IMR-90 (cell line): ENCODE measurements around the gene SLC17A4. TPM values are rescaled to one million over a fixed set of nuclear protein-coding genes. Genes with fewer than 3 reads are reported as not detected.

ENCODE experiments used
- ATAC-seq: fragments of 200-7000 bp; cut with Tn5 transposase; 2 replicates; pipeline ENCODE4 v1.9.1; 2020; ENCODE audit warnings: low read depth, mild to moderate bottlenecking, moderate library complexity
- BruUV-seq: library from RNA; stranded (reverse); fragments of 400-500 nt; replicated peaks from 2 replicates; lab custom pipeline; 2021; lab: Mats Ljungman, UMichigan
- CTCF ChIA-PET: fragments of 300-600 bp; formaldehyde crosslinking; extraction: SDS; loops from one replicate; lab custom pipeline; 2021; ENCODE audit warnings: antibody characterized with exemption; lab: Yijun Ruan, JAX
- POLR2A ChIA-PET: fragments of 300-600 bp; sonication (Branson Sonifier 250); formaldehyde crosslinking; loops from one replicate; lab custom pipeline; 2022; ENCODE audit warnings: antibody characterized with exemption; ENCODE audit not compliant: unreplicated experiment; lab: Charles Lee
- DNase-seq: peaks from one replicate; pipeline ENCODE4 v3.0.0; 2013
- H2AFZ ChIP-seq: replicated peaks from 2 replicates; pipeline ENCODE3; 2013; ENCODE audit warnings: low read length, mild to moderate bottlenecking; ENCODE audit not compliant: poor library complexity
- H2AK5ac ChIP-seq: 2 replicates; pipeline ENCODE4 v1.6.1; 2013; ENCODE audit warnings: low read depth, low read length, inconsistent platforms
- H2AK9ac ChIP-seq: replicated peaks from 2 replicates; pipeline ENCODE3; 2013; ENCODE audit warnings: mild to moderate bottlenecking, low read depth, low read length, moderate library complexity; ENCODE audit not compliant: poor library complexity
- H2BK120ac ChIP-seq: 2 replicates; pipeline ENCODE4 v1.6.1; 2013; ENCODE audit warnings: low read depth, low read length, inconsistent platforms
- H2BK15ac ChIP-seq: 3 replicates; pipeline ENCODE4 v1.6.1; 2013; ENCODE audit warnings: low read depth, low read length, inconsistent platforms
- H2BK20ac ChIP-seq: 2 replicates; pipeline ENCODE4 v1.6.1; 2013; ENCODE audit warnings: low read depth, mild to moderate bottlenecking, inconsistent platforms, low read length, moderate library complexity
- H2BK5ac ChIP-seq: 2 replicates; pipeline ENCODE4 v1.6.1; 2013; ENCODE audit warnings: mild to moderate bottlenecking, low read depth, low read length, inconsistent platforms; ENCODE audit not compliant: poor library complexity, severe bottlenecking
- H3K14ac ChIP-seq: replicated peaks from 2 replicates; pipeline ENCODE4 v1.6.1; 2013; ENCODE audit warnings: low read depth, low read length, inconsistent platforms
- H3K18ac ChIP-seq: 2 replicates; pipeline ENCODE4 v1.6.1; 2013; ENCODE audit warnings: low read depth, low read length, control low read depth
- H3K23ac ChIP-seq: 2 replicates; pipeline ENCODE4 v1.6.1; 2013; ENCODE audit warnings: low read depth, low read length, inconsistent platforms
- H3K27ac ChIP-seq: 2 replicates; pipeline ENCODE4 v1.5.1; 2013; ENCODE audit warnings: mild to moderate bottlenecking, control low read depth, low read length; ENCODE audit not compliant: insufficient read depth
- H3K27me3 ChIP-seq: 2 replicates; pipeline ENCODE4 v1.6.1; 2013; ENCODE audit warnings: low read length; ENCODE audit not compliant: control insufficient read depth, insufficient read depth
- H3K36me3 ChIP-seq: 2 replicates; pipeline ENCODE4 v1.6.1; 2013; ENCODE audit warnings: low read length, mixed read lengths; ENCODE audit not compliant: control insufficient read depth, insufficient read depth
- H3K4ac ChIP-seq: 2 replicates; pipeline ENCODE4 v1.6.1; 2013; ENCODE audit warnings: low read depth, low read length, inconsistent platforms
- H3K4me1 ChIP-seq: 2 replicates; pipeline ENCODE4 v1.6.1; 2013; ENCODE audit warnings: low read length, mixed read lengths; ENCODE audit not compliant: control insufficient read depth, insufficient read depth
- H3K4me2 ChIP-seq: 2 replicates; pipeline ENCODE4 v1.6.1; 2013; ENCODE audit warnings: low read depth, mild to moderate bottlenecking, control low read depth, low read length, moderate library complexity
- H3K4me3 ChIP-seq: 2 replicates; pipeline ENCODE4 v1.5.1; 2013; ENCODE audit warnings: low read depth, mild to moderate bottlenecking, control low read depth, low read length, moderate library complexity; ENCODE audit not compliant: insufficient read depth
- H3K56ac ChIP-seq: 2 replicates; pipeline ENCODE4 v1.6.1; 2013; ENCODE audit warnings: low read length, inconsistent platforms; ENCODE audit not compliant: insufficient read depth; ENCODE audit errors: extremely low read depth
- H3K79me1 ChIP-seq, 2 experiments: 2 replicates each; pipeline ENCODE4 v1.6.1; 2013; ENCODE audit warnings: low read length in 2 of 2, inconsistent platforms in 1 of 2, low read depth in 1 of 2
- H3K9ac ChIP-seq: 2 replicates; pipeline ENCODE4 v1.6.1; 2013; ENCODE audit warnings: low read depth, low read length, control low read depth
- H3K9me1 ChIP-seq: 2 replicates; pipeline ENCODE4 v1.6.1; 2013; ENCODE audit warnings: low read length, inconsistent platforms; ENCODE audit not compliant: insufficient read depth
- H3K9me3 ChIP-seq: 2 replicates; pipeline ENCODE4 v1.6.1; 2013; ENCODE audit warnings: low read length; ENCODE audit not compliant: control insufficient read depth, insufficient read depth
- H4K20me1 ChIP-seq: 2 replicates; pipeline ENCODE4 v1.6.1; 2013; ENCODE audit warnings: low read length, inconsistent platforms; ENCODE audit not compliant: insufficient read depth
- H4K5ac ChIP-seq: 2 replicates; pipeline ENCODE4 v1.6.1; 2013; ENCODE audit warnings: mild to moderate bottlenecking, low read depth, low read length, control low read depth
- H4K8ac ChIP-seq, 2 experiments: 2 replicates each; pipeline ENCODE4 v1.6.1; 2013; ENCODE audit warnings: low read depth in 2 of 2, low read length in 2 of 2, control low read depth in 1 of 2, inconsistent platforms in 1 of 2
- H4K91ac ChIP-seq: 2 replicates; pipeline ENCODE4 v1.6.1; 2013; ENCODE audit warnings: low read depth, low read length, inconsistent platforms; ENCODE audit not compliant: insufficient read depth
- BHLHE40 ChIP-seq: fragments of 150-350 bp; IDR thresholded peaks from 2 replicates; pipeline ENCODE4 v1.6.1; 2016; ENCODE audit warnings: mild to moderate bottlenecking, low read depth, low read length
- CHD1 ChIP-seq: IDR thresholded peaks from 2 replicates; pipeline ENCODE4 v1.6.1; 2012; ENCODE audit warnings: low read depth, low read length, improper control_type of control experiment
- CTCF ChIP-seq: conservative IDR thresholded peaks from 2 replicates; pipeline ENCODE4 v1.5.1; 2012; ENCODE audit warnings: mild to moderate bottlenecking, low read depth, low read length, improper control_type of control experiment
- ELK1 ChIP-seq: fragments of 150-350 bp; IDR thresholded peaks from 2 replicates; pipeline ENCODE4 v1.6.1; 2016; ENCODE audit warnings: low read depth, mild to moderate bottlenecking, low read length, moderate library complexity, borderline replicate concordance
- FOS ChIP-seq: fragments of 150-350 bp; IDR thresholded peaks from 2 replicates; pipeline ENCODE4 v1.6.1; 2016; ENCODE audit warnings: low read depth, low read length
- MAFK ChIP-seq: IDR thresholded peaks from 2 replicates; pipeline ENCODE4 v1.6.1; 2012; ENCODE audit warnings: low read depth, low read length, improper control_type of control experiment
- MAZ ChIP-seq: IDR thresholded peaks from 2 replicates; pipeline ENCODE4 v1.6.1; 2012; ENCODE audit warnings: low read depth, mild to moderate bottlenecking, low read length, improper control_type of control experiment, moderate library complexity, borderline replicate concordance
- MXI1 ChIP-seq: IDR thresholded peaks from 2 replicates; pipeline ENCODE4 v1.6.1; 2012; ENCODE audit warnings: low read depth, mild to moderate bottlenecking, low read length, moderate library complexity, borderline replicate concordance
- NFE2L2 ChIP-seq: fragments of 150-350 bp; IDR thresholded peaks from 2 replicates; pipeline ENCODE4 v1.6.1; 2016; ENCODE audit warnings: low read depth, mild to moderate bottlenecking, low read length
- RAD21 ChIP-seq: IDR thresholded peaks from 2 replicates; pipeline ENCODE4 v1.6.1; 2012; ENCODE audit warnings: low read length, improper control_type of control experiment
- RCOR1 ChIP-seq: IDR thresholded peaks from 2 replicates; pipeline ENCODE4 v1.6.1; 2012; ENCODE audit warnings: mild to moderate bottlenecking, low read length, improper control_type of control experiment; ENCODE audit not compliant: insufficient replicate concordance
- RFX5 ChIP-seq: IDR thresholded peaks from 2 replicates; pipeline ENCODE4 v1.8.0; 2012; ENCODE audit warnings: low read depth, mild to moderate bottlenecking, low read length, moderate library complexity
- SMC3 ChIP-seq: fragments of 150-350 bp; IDR thresholded peaks from 2 replicates; pipeline ENCODE4 v1.6.1; 2016; ENCODE audit warnings: low read depth, mild to moderate bottlenecking, antibody characterized with exemption, low read length, moderate library complexity
- USF2 ChIP-seq: fragments of 150-350 bp; IDR thresholded peaks from 2 replicates; pipeline ENCODE4 v1.6.1; 2017; ENCODE audit warnings: mild to moderate bottlenecking, antibody characterized with exemption, low read length, low read depth
- WGBS, 2 experiments: methylation state at CpG; one replicate each; pipeline versions ENCODE4 v1.1.5 to v1.1.7; 2013; ENCODE audit warnings: missing lambda C conversion rate in 2 of 2; ENCODE audit not compliant: insufficient read length in 1 of 2; ENCODE audit errors: extremely low coverage in 2 of 2; 5-methylcytosine and 5-hydroxymethylcytosine counted together
- dilution Hi-C: fragments of 300-500 bp; cut with HindIII; formaldehyde crosslinking; loops from one replicate; pipeline ENCODE4 v1.14.3; 2018; ENCODE audit warnings: low sequenced_read_pairs; ENCODE audit not compliant: unreplicated experiment
- in situ Hi-C: fragments of 300-500 bp; cut with MboI; formaldehyde crosslinking; loops from 3 replicates; pipeline ENCODE4 v1.14.3; 2019; ENCODE audit warnings: low sequenced_read_pairs, inconsistent platforms, mixed read lengths
- intact Hi-C: fragments of 100-400 bp; cut with micrococcal nuclease; formaldehyde crosslinking; loops from 2 replicates; pipeline ENCODE4 v1.10.0; 2022
- polyA plus RNA-seq, 3 experiments: library from polyadenylated mRNA; depleted of rRNA; stranded (reverse); fragments of >200 nt; gene quantifications; 2 replicates each; pipeline ENCODE4 v1.2.3, GENCODE V29; 2012; ENCODE audit warnings: low replicate concordance in 1 of 3
- total RNA-seq: library from RNA; depleted of rRNA; stranded (reverse); fragments of >200 nt; gene quantifications from 2 replicates; pipeline ENCODE4 v1.2.3, GENCODE V29; 2012

Gene SLC17A4
- total and polyA plus RNA-seq, 2 of the 4 experiments (the other 2 are of a cell fraction), result not detected

- Histone ChIP-seq H3K36me3 (no peaks in the 10 kb centered on the region), H3K9ac (no peak overlapping the region), H3K4me1 (no peaks in the 10 kb centered on the region), H2BK5ac (no peak overlapping the region), H3K18ac (no peak overlapping the region), H3K27ac (no peak overlapping the region), H4K91ac (no peak overlapping the region), H2AFZ (no peak overlapping the region), H4K20me1 (no peaks in the 10 kb centered on the region), H4K8ac (no peak overlapping the region), H3K14ac (no peak overlapping the region), H3K9me3 (no peaks in the 10 kb centered on the region), H3K4me2 (no peak overlapping the region), H3K79me1 (no peaks in the 10 kb centered on the region), H3K4me3 (no peak overlapping the region), H2AK5ac (no peak overlapping the region), H2BK120ac (no peak overlapping the region), H2AK9ac (no peak overlapping the region), H3K27me3 (no peaks in the 10 kb centered on the region), H4K5ac (no peak overlapping the region), H3K56ac (no peak overlapping the region), H3K23ac (no peak overlapping the region), H3K4ac (no peak overlapping the region), H2BK15ac (no peak overlapping the region), H3K9me1 (no peaks in the 10 kb centered on the region), H2BK20ac (no peak overlapping the region)
- ChIA-PET POLR2A (no interaction called here), CTCF (no interaction called here)
- dilution Hi-C loops, result no loop called here
- in situ Hi-C loops, result no loop called here
- no peak for TF ChIP-seq MXI1
- TF ChIP-seq NFE2L2, result no peak
- no peak for TF ChIP-seq RCOR1
- no peak for TF ChIP-seq MAZ
- TF ChIP-seq MAFK, result no peak
- no peak for TF ChIP-seq CHD1
- no peak for TF ChIP-seq RFX5
- TF ChIP-seq FOS, result no peak
- TF ChIP-seq BHLHE40, result no peak
- no peak for TF ChIP-seq SMC3
- TF ChIP-seq RAD21, result no peak
- no peak for TF ChIP-seq CTCF
- TF ChIP-seq ELK1, result no peak
- TF ChIP-seq USF2, result no peak
- BruUV-seq, result no TSS peak
- ATAC-seq (no peak), DNase-seq (no peak)
- 45% methylated on average over 24 of the region's 30 CpGs; no CpG with 5 or more reads in 1 of the 2 experiments for WGBS, 2 experiments
- intact Hi-C loops, result no loop called here
Measured at GRCh38 chr6:25732468-25733198, 21.9 kb upstream of the SLC17A4 start.
